ENCODE measurements around the gene PALLD.

- TF ChIP-seq EZH2phosphoT487 (IDR thresholded peaks at IDR 0.05; ENCODE audit: insufficient read depth, low read depth) (no peak), EZH2 (IDR thresholded peaks at IDR 0.05; ENCODE audit: insufficient read depth, poor library complexity, severe bottlenecking) (no peak)
Observed at GRCh38 chr4:168560184-168561180, 63.6 kb downstream of the PALLD start.

All from GM23248 (cell line).